NCI-H345 (cell line): ENCODE results near the gene C2orf92.
"Not testable (repeated sequence)": the region's sequence is repeated elsewhere in the genome, so short reads cannot be mapped to it uniquely, and the experiment has no call there.

ENCODE experiments used
- DNase-seq: peaks from one replicate; lab custom pipeline; 2025; lab: John Stamatoyannopoulos, UW

C2orf92 gene

GRCh38 chr2:97660044-97660774 is 9.3 kb upstream of the C2orf92 start:
- no peak for DNase-seq

- DNase-seq: no peak
These were observed 8.6 kb upstream of the C2orf92 start for GRCh38 chr2:97660775-97661389.

- no peak for DNase-seq
These were observed 7.6 kb upstream of the C2orf92 start for GRCh38 chr2:97661927-97662326.

- no peak for DNase-seq
These were observed 7.1 kb upstream of the C2orf92 start for GRCh38 chr2:97662386-97662894.

- DNase-seq: peak; percentile 69
These were observed 6.5 kb upstream of the C2orf92 start for GRCh38 chr2:97662895-97663625.

GRCh38 chr2:97663626-97663961 is 5.9 kb upstream of the C2orf92 start:
- no peak for DNase-seq

GRCh38 chr2:97663962-97664635 is 5.4 kb upstream of the C2orf92 start, which contains the start of gene ACTR1B:
ACTR1B (minus strand) TSS chr2:97664044; CDS start chr2:97663890, 154 bp downstream.
- peak; percentile 99 for DNase-seq

GRCh38 chr2:97664636-97664970 is 4.9 kb upstream of the C2orf92 start:
- DNase-seq: no peak

GRCh38 chr2:97670471-97670870 is 958 bp downstream of the C2orf92 start:
- DNase-seq: no peak

GRCh38 chr2:97671526-97671925 is 2.0 kb downstream of the C2orf92 start:
- DNase-seq: no peak

GRCh38 chr2:97672606-97673140 is 3.2 kb downstream of the C2orf92 start:
- not testable (repeated sequence) for DNase-seq

GRCh38 chr2:97673182-97673914 is 3.8 kb downstream of the C2orf92 start:
- no peak for DNase-seq

- no peak for DNase-seq
These were observed 4.4 kb downstream of the C2orf92 start for GRCh38 chr2:97673915-97674283.

GRCh38 chr2:97675430-97676113 is 6.1 kb downstream of the C2orf92 start:
- peak; percentile 88 for DNase-seq

- no peak for DNase-seq
These were observed 7.1 kb downstream of the C2orf92 start for GRCh38 chr2:97676620-97677019.

GRCh38 chr2:97677480-97677879 is 8.0 kb downstream of the C2orf92 start:
- no peak for DNase-seq

GRCh38 chr2:97678298-97678697 is 8.8 kb downstream of the C2orf92 start:
- DNase-seq: no peak

GRCh38 chr2:97687235-97687634 is 17.7 kb downstream of the C2orf92 start:
- not testable (repeated sequence) for DNase-seq

GRCh38 chr2:97688062-97688827 is 18.7 kb downstream of the C2orf92 start:
- DNase-seq: no peak

- DNase-seq: no peak
These were observed 21.7 kb downstream of the C2orf92 start for GRCh38 chr2:97691166-97691565.
